Caco-2 (cell line): ENCODE data around the gene CD244. TPM values are rescaled to one million over a fixed set of nuclear protein-coding genes. Genes with fewer than 3 reads are reported as not detected.

Source experiments
- BruUV-seq: library from RNA; stranded (reverse); fragments of 400-500 nt; replicated peaks from 2 replicates; lab custom pipeline; 2021; lab: Mats Ljungman, UMichigan
- CTCF ChIA-PET: fragments of 300-600 bp; sonication (Branson Sonifier 250); formaldehyde crosslinking; loops from one replicate; lab custom pipeline; 2022; ENCODE audit warnings: antibody characterized with exemption; lab: Charles Lee
- POLR2A ChIA-PET: fragments of 300-600 bp; sonication (Branson Sonifier 250); formaldehyde crosslinking; loops from one replicate; lab custom pipeline; 2022; ENCODE audit warnings: antibody characterized with exemption; lab: Charles Lee
- DNase-seq, 2 experiments: peaks; one replicate each; pipeline versions ENCODE4 v3.0.0 to v3.0.0-alpha.2; 2020 to 2022
- H3K27me3 ChIP-seq: replicated peaks from 2 replicates; pipeline ENCODE4 v1.6.0; 2011; ENCODE audit warnings: low read length; ENCODE audit not compliant: control insufficient read depth, insufficient read depth
- H3K36me3 ChIP-seq: 2 replicates; pipeline ENCODE4 v1.5.1; 2011; ENCODE audit warnings: low read length; ENCODE audit not compliant: control insufficient read depth, insufficient read depth
- H3K4me1 ChIP-seq: fragments of 250-450 bp; sonication (Bioruptor Pico); 2 replicates; pipeline ENCODE4 v1.5.1; 2020; ENCODE audit warnings: mild to moderate bottlenecking
- H3K4me3 ChIP-seq: 2 replicates; pipeline ENCODE4 v1.5.1; 2011; ENCODE audit warnings: low read depth, mild to moderate bottlenecking, control low read depth, low read length
- H3K9me3 ChIP-seq: fragments of 250-450 bp; sonication (Bioruptor Pico); 2 replicates; pipeline ENCODE4 v1.5.1; 2020; ENCODE audit warnings: mild to moderate bottlenecking, moderate library complexity
- H3K27ac Mint-ChIP-seq: one replicate; pipeline ENCODE4 v1.8.0; 2022; ENCODE audit warnings: mixed read lengths; ENCODE audit not compliant: unreplicated experiment
- H3K27me3 Mint-ChIP-seq: one replicate; pipeline ENCODE4 v1.8.0; 2022; ENCODE audit warnings: mixed read lengths; ENCODE audit not compliant: insufficient read depth, unreplicated experiment
- H3K36me3 Mint-ChIP-seq: one replicate; pipeline ENCODE4 v1.8.0; 2022; ENCODE audit warnings: mild to moderate bottlenecking, mixed read lengths; ENCODE audit not compliant: insufficient read depth, unreplicated experiment
- H3K4me1 Mint-ChIP-seq: one replicate; pipeline ENCODE4 v1.8.0; 2022; ENCODE audit warnings: low read depth, mixed read lengths; ENCODE audit not compliant: unreplicated experiment
- H3K4me3 Mint-ChIP-seq: one replicate; pipeline ENCODE4 v1.8.0; 2022; ENCODE audit warnings: mild to moderate bottlenecking, moderate library complexity, mixed read lengths; ENCODE audit not compliant: unreplicated experiment
- H3K9me3 Mint-ChIP-seq: one replicate; pipeline ENCODE4 v1.8.0; 2022; ENCODE audit warnings: mixed read lengths; ENCODE audit not compliant: unreplicated experiment
- intact Hi-C: fragments of 100-400 bp; cut with micrococcal nuclease; formaldehyde crosslinking; loops from one replicate; pipeline ENCODE4 v1.10.0; 2022; ENCODE audit not compliant: unreplicated experiment
- total RNA-seq: library from RNA; stranded (reverse); gene quantifications from 2 replicates; pipeline ENCODE4 v1.2.3, GENCODE V29; 2022
- TF ChIP-seq, protein P1 (sequence below), 2 experiments: fragments of 200-600 bp in 1 of 2; IDR thresholded peaks; 1 replicate in 1 of 2; 2 replicates in 1 of 2; pipeline versions ENCODE4 v1.5.1 to v1.8.0; 2011 to 2022; ENCODE audit warnings: antibody characterized with exemption in 1 of 2, control low read depth in 1 of 2, inconsistent platforms in 1 of 2, low read depth in 1 of 2, low read length in 1 of 2, mild to moderate bottlenecking in 1 of 2, moderate library complexity in 1 of 2; ENCODE audit not compliant: insufficient read depth in 1 of 2, severe bottlenecking in 1 of 2, unreplicated experiment in 1 of 2

The CD244 gene
- total RNA-seq, 1 experiment from 2014 or later, result 0.11 TPM

DNA sequence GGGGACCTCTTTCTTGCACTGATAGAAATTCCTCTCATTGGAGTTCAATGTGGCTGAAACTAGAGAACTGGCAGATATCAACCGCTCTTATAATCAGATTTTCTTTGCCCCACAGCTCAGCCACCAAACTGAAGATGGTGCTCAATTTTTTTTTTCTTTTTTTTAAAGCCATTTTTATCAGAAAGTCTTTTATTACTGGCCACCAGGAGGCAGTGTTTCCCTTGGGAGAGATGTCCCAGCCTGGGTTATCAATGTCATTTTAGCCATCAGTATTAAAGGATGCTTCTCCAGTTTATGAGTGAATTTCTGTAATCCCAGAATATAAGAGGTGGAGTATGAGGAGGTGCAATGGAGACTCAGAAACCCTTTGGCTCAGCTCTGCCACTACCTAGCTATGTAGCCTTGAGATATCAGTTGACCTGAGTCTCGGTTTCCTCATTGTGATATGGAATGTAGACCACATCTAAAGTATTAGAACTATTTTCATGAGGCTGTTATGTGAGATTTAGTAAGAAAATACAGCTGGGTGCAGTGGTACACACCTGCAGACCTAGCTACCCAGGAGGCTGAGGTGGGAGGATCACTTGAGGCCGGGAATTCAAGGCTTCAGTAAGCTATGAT, 27.6 kb downstream of the CD244 start:
- Histone ChIP-seq H3K27me3 (no peaks in the 10 kb centered on the region), H3K4me3 (no peak overlapping the region), H3K4me1 (peaks cover 5% of the 10 kb centered on the region; the same call in 1 of the 2 replicates), H3K36me3 (no peaks in the 10 kb centered on the region), H3K9me3 (no peaks in the 10 kb centered on the region)
- Mint-ChIP-seq H3K27ac (no peak overlapping the region), H3K4me3 (no peak overlapping the region), H3K36me3 (no peaks in the 10 kb centered on the region), H3K4me1 (peaks cover 4% of the 10 kb centered on the region), H3K9me3 (no peaks in the 10 kb centered on the region), H3K27me3 (no peaks in the 10 kb centered on the region)
- intact Hi-C loops, result loop anchor here (1.0 kb wide), 3 partner anchors 49 to 155 kb away; partner anchors contain the start of gene ITLN2
- DNase-seq, result peak in 1 of 2 experiments; percentile 64
- TF ChIP-seq, protein P1, sequence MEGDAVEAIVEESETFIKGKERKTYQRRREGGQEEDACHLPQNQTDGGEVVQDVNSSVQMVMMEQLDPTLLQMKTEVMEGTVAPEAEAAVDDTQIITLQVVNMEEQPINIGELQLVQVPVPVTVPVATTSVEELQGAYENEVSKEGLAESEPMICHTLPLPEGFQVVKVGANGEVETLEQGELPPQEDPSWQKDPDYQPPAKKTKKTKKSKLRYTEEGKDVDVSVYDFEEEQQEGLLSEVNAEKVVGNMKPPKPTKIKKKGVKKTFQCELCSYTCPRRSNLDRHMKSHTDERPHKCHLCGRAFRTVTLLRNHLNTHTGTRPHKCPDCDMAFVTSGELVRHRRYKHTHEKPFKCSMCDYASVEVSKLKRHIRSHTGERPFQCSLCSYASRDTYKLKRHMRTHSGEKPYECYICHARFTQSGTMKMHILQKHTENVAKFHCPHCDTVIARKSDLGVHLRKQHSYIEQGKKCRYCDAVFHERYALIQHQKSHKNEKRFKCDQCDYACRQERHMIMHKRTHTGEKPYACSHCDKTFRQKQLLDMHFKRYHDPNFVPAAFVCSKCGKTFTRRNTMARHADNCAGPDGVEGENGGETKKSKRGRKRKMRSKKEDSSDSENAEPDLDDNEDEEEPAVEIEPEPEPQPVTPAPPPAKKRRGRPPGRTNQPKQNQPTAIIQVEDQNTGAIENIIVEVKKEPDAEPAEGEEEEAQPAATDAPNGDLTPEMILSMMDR (IDR thresholded peaks at IDR 0.05; ENCODE audit: insufficient read depth in 1 of 2, low read depth in 1 of 2, low read length in 1 of 2, severe bottlenecking in 1 of 2, unreplicated experiment in 1 of 2), result peak; percentile 62 to 76
- ChIA-PET POLR2A (no interaction called here), CTCF (interaction anchor here (0.6 to 1.9 kb wide), 9 partner anchors 8 to 155 kb away, joined by 3 to 19 read pairs (median 3); partner anchors contain the start of genes ITLN1 and ITLN2)
- BruUV-seq, result no TSS peak

- peak; percentile 86 to 89 for DNase-seq
- Mint-ChIP-seq H3K4me3 (no peak overlapping the region), H3K36me3 (no peaks in the 10 kb centered on the region), H3K27me3 (no peaks in the 10 kb centered on the region), H3K9me3 (no peaks in the 10 kb centered on the region), H3K4me1 (no peaks in the 10 kb centered on the region), H3K27ac (no peak overlapping the region)
- Histone ChIP-seq H3K4me3 (no peak overlapping the region), H3K36me3 (no peaks in the 10 kb centered on the region), H3K4me1 (0 out of 2 replicates have a peak, but pooled peaks cover 3% of the 10 kb centered on the region), H3K27me3 (no peaks in the 10 kb centered on the region), H3K9me3 (no peaks in the 10 kb centered on the region)
- TF ChIP-seq, protein P1 (IDR thresholded peaks at IDR 0.05; ENCODE audit: insufficient read depth in 1 of 2, low read depth in 1 of 2, low read length in 1 of 2, severe bottlenecking in 1 of 2, unreplicated experiment in 1 of 2), result peak; percentile 84 to 96
- intact Hi-C loops, result loop anchor here (1.0 to 2.0 kb wide), 4 partner anchors 53 to 402 kb away; no protein-coding TSS in a partner anchor
- ChIA-PET CTCF (interaction anchor here (0.6 to 2.1 kb wide), 8 partner anchors 12 to 155 kb away, joined by 3 to 8 read pairs (median 4); partner anchors contain the start of gene ITLN2), POLR2A (no interaction called here)
- no TSS peak for BruUV-seq
Measured at GRCh38 chr1:160830321-160831153, 32.1 kb downstream of the CD244 start.

DNA sequence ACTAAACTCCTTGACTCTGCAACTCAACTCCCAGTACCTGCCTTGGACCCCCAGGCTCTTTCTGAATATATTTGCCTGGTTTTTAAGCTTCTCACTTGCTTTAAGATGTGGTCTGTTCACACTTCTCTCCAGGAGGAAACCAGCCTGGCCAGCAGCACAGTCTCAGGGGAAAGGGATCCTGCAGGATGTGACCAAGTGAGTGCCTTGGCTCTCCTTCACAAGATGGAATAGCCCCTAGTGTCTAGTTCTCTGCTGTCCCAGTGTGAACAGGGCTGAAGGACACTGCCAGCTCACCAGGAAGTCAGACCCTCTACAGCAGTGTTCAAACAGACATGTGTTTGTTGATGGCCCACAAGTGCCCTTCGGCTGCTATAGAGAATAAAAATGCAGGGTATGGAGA, 32.9 kb downstream of the CD244 start:
- H3K4me1 Mint-ChIP-seq, result no peaks in the 10 kb centered on the region
- Histone ChIP-seq H3K27me3 (no peaks in the 10 kb centered on the region), H3K36me3 (no peaks in the 10 kb centered on the region), H3K9me3 (no peaks in the 10 kb centered on the region), H3K4me3 (no peak overlapping the region), H3K4me1 (0 out of 2 replicates have a peak, but pooled peaks cover 3% of the 10 kb centered on the region)
- no peak overlapping the region for H3K4me3 Mint-ChIP-seq
- CTCF ChIA-PET, result interaction anchor here (0.7 to 2.1 kb wide), 4 partner anchors 11 to 148 kb away, joined by 3 to 8 read pairs (median 4); partner anchors contain the start of gene ITLN2
- intact Hi-C loops, result loop anchor here (1.0 to 2.0 kb wide), 4 partner anchors 52 to 401 kb away; no protein-coding TSS in a partner anchor
- H3K36me3 Mint-ChIP-seq, result no peaks in the 10 kb centered on the region
- H3K27me3 Mint-ChIP-seq, result no peaks in the 10 kb centered on the region
- TF ChIP-seq, protein P1 (IDR thresholded peaks at IDR 0.05; ENCODE audit: insufficient read depth in 1 of 2, low read depth in 1 of 2, low read length in 1 of 2, severe bottlenecking in 1 of 2, unreplicated experiment in 1 of 2), result no peak
- no peaks in the 10 kb centered on the region for H3K9me3 Mint-ChIP-seq
- H3K27ac Mint-ChIP-seq, result no peak overlapping the region
- POLR2A ChIA-PET, result no interaction called here
- BruUV-seq, result no TSS peak
- DNase-seq, result no peak
